ENCODE data around the gene POGZ.

- TF ChIP-seq ZFP30 (CRISPR knock-in tag; IDR thresholded peaks at IDR 0.05) (no peak), PATZ1 (CRISPR knock-in tag; IDR thresholded peaks at IDR 0.05; ENCODE audit: borderline replicate concordance) (no peak)
Observed at GRCh38 chr1:151436985-151437384, 22.3 kb downstream of the POGZ start.

Measured in SK-N-SH treated with all-trans-retinoic acid at 6 μM for 48 hours (cell line).